ENCODE measurements around the gene EML3. TPM values are rescaled to one million over a fixed set of nuclear protein-coding genes. Genes with fewer than 3 reads are reported as not detected.

Gene EML3
- total RNA-seq, 1 donor from 2014 or later, result 80.9 TPM

DNA sequence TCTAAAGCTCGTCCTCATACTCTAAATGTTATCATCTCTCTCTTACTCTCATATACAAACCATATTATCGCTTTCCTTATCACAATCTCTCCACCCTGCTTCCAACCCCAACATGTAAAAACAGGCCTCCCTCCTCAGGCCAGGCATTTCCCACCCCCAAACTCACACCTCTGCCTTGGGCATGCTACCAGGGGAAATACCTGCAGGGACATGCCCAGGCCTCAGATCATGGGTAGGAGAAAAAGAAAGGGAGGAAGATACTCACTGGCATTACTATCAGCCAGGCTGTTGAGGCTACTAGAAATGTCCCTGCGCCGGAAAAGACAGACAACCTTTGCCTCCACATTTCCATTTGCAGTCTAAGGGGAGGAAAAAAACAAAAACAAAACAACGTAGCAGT, 12.7 kb downstream of the EML3 start:
- no peaks in the 10 kb centered on the region for H3K9me3 Mint-ChIP-seq (ENCODE audit: unreplicated experiment)
- H3K27ac Mint-ChIP-seq (ENCODE audit: unreplicated experiment), result peak overlapping the region; percentile 96
- H3K36me3 Mint-ChIP-seq (ENCODE audit: unreplicated experiment), result peaks cover 40% of the 10 kb centered on the region
- no peak for DNase-seq (ENCODE audit: extremely low spot score, unreplicated experiment)
- no peaks in the 10 kb centered on the region for H3K27me3 Mint-ChIP-seq (ENCODE audit: unreplicated experiment)
- peak overlapping the region; percentile 84 for H3K4me3 Mint-ChIP-seq (ENCODE audit: unreplicated experiment)
- H3K4me1 Mint-ChIP-seq (ENCODE audit: unreplicated experiment), result peaks cover 32% of the 10 kb centered on the region
- TF ChIP-seq, protein P1, sequence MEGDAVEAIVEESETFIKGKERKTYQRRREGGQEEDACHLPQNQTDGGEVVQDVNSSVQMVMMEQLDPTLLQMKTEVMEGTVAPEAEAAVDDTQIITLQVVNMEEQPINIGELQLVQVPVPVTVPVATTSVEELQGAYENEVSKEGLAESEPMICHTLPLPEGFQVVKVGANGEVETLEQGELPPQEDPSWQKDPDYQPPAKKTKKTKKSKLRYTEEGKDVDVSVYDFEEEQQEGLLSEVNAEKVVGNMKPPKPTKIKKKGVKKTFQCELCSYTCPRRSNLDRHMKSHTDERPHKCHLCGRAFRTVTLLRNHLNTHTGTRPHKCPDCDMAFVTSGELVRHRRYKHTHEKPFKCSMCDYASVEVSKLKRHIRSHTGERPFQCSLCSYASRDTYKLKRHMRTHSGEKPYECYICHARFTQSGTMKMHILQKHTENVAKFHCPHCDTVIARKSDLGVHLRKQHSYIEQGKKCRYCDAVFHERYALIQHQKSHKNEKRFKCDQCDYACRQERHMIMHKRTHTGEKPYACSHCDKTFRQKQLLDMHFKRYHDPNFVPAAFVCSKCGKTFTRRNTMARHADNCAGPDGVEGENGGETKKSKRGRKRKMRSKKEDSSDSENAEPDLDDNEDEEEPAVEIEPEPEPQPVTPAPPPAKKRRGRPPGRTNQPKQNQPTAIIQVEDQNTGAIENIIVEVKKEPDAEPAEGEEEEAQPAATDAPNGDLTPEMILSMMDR (IDR thresholded peaks at IDR 0.05), result no peak

DNA sequence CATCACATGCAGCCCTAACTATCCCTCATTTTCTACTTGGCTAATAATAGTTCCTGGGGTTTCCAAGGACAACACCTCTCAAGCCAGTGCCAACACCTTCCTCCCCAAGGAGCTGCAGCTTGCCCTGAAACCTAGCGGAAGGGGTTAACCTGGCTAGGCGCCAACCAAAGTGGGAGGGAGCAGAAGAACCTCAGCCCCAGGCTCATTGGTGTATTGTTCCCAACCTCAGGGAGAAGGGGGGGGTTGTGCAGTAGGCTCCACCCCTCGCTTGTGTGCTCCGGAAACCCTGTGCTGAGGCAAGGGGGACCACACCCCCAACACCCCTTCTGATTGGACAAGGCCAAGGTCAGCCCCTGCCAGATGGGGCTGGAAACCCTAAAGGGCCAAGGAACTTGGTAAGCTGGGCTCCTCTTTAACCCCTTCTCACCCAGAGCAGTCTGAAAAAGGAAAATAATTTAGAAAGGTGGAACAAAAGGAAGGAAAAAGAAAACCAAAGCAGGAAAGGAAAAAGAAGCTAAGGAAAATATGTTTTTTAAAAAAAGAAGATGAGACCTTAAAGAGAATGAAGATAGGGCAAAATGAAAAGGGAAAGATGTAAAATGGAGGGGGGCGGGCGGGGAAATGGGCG, 13.4 kb downstream of the EML3 start:
- TF ChIP-seq, protein P1 (IDR thresholded peaks at IDR 0.05), result no peak
- Mint-ChIP-seq H3K27ac (ENCODE audit: unreplicated experiment) (peak overlapping the region; percentile 96), H3K27me3 (ENCODE audit: unreplicated experiment) (no peaks in the 10 kb centered on the region), H3K9me3 (ENCODE audit: unreplicated experiment) (no peaks in the 10 kb centered on the region), H3K4me3 (ENCODE audit: unreplicated experiment) (peak overlapping the region; percentile 84), H3K36me3 (ENCODE audit: unreplicated experiment) (peaks cover 45% of the 10 kb centered on the region), H3K4me1 (ENCODE audit: unreplicated experiment) (peaks cover 32% of the 10 kb centered on the region)
- DNase-seq (ENCODE audit: extremely low spot score, unreplicated experiment), result peak; percentile 93

DNA sequence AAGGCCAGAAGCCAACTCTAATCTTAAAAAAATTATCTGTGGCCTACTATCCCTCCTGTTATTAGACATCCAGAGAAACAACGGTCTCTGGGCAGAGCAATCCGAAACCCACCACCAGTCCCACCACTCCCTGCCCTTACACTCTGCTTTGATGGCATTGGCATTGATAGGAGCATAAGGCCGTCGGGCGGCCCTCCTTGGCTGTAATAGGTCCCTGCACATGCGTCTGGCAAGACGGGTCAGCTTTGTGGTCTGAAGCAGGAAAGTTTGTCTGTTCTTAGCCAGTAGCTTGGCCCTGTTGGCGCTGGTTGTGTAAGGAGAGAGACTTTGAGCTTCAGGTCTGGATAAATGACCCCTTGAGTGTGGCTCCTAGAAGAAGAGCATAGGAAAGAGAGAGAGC, 17.5 kb downstream of the EML3 start:
- H3K4me1 Mint-ChIP-seq (ENCODE audit: unreplicated experiment), result peaks cover 43% of the 10 kb centered on the region
- no peaks in the 10 kb centered on the region for H3K9me3 Mint-ChIP-seq (ENCODE audit: unreplicated experiment)
- H3K36me3 Mint-ChIP-seq (ENCODE audit: unreplicated experiment), result peaks cover 49% of the 10 kb centered on the region
- TF ChIP-seq, protein P1 (IDR thresholded peaks at IDR 0.05), result no peak
- no peak overlapping the region for H3K4me3 Mint-ChIP-seq (ENCODE audit: unreplicated experiment)
- no peak overlapping the region for H3K27ac Mint-ChIP-seq (ENCODE audit: unreplicated experiment)
- no peak for DNase-seq (ENCODE audit: extremely low spot score, unreplicated experiment)
- no peaks in the 10 kb centered on the region for H3K27me3 Mint-ChIP-seq (ENCODE audit: unreplicated experiment)

DNA sequence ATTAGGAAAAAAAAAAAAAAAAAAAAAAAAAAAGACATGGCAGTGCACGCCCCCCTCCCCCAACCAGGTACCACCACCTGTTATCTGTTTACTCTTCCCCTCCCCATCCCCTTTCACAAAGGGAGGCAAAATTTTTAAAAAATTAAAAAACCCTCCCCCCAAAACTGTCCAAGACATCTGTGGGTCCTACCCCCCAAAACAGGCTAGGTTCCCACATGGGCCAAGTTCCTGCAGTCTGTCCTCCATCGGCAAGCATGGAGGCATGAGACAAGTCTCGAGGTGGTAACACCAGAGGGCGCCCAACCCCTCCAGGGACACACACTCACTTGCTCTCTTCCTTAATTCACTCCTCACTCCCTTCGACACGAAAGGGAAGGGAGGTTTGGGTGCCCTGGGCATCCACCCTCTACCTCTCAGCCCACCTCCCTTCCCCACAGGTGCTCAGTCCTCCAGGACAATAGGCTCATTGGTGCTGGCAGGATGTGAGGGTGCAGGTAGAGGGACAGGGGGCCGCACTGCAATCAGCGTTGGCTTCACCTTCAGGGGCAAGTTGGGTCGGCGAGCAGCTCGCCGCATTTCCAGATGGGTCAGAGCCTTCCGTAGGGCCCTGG, 19.0 kb downstream of the EML3 start:
- TF ChIP-seq, protein P1 (IDR thresholded peaks at IDR 0.05), result peak; percentile 58
- H3K27me3 Mint-ChIP-seq (ENCODE audit: unreplicated experiment), result no peaks in the 10 kb centered on the region
- peaks cover 35% of the 10 kb centered on the region for H3K36me3 Mint-ChIP-seq (ENCODE audit: unreplicated experiment)
- H3K27ac Mint-ChIP-seq (ENCODE audit: unreplicated experiment), result peak overlapping the region; percentile 96
- DNase-seq (ENCODE audit: extremely low spot score, unreplicated experiment), result no peak
- H3K9me3 Mint-ChIP-seq (ENCODE audit: unreplicated experiment), result no peaks in the 10 kb centered on the region
- H3K4me1 Mint-ChIP-seq (ENCODE audit: unreplicated experiment), result peaks cover 33% of the 10 kb centered on the region
- H3K4me3 Mint-ChIP-seq (ENCODE audit: unreplicated experiment), result peak overlapping the region; percentile 57

DNA sequence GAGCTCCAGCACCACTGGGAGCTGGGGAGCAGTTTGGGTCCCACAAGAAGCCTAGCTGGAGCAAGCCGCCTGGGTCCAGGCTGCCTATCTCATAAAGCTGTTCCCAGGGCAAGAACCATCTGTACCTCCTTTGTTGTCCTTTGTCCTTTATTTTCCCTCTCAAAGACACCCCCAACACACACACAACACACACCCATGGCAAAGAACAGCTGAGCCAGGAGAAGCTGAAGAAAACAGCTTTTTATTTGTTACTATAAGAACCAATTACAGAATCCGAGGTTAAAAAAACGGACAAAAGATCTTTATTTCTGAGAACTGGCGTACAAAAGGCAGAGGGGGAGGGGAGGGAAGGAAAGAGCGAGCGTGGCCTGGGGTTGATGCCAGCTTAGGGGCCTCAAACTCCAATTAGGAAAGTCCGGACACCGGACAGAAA, 19.6 kb downstream of the EML3 start:
- H3K36me3 Mint-ChIP-seq (ENCODE audit: unreplicated experiment), result peaks cover 31% of the 10 kb centered on the region
- H3K27me3 Mint-ChIP-seq (ENCODE audit: unreplicated experiment), result no peaks in the 10 kb centered on the region
- H3K4me1 Mint-ChIP-seq (ENCODE audit: unreplicated experiment), result peaks cover 33% of the 10 kb centered on the region
- no peaks in the 10 kb centered on the region for H3K9me3 Mint-ChIP-seq (ENCODE audit: unreplicated experiment)
- TF ChIP-seq, protein P1 (IDR thresholded peaks at IDR 0.05), result no peak
- H3K4me3 Mint-ChIP-seq (ENCODE audit: unreplicated experiment), result no peak overlapping the region
- no peak for DNase-seq (ENCODE audit: extremely low spot score, unreplicated experiment)
- H3K27ac Mint-ChIP-seq (ENCODE audit: unreplicated experiment), result peak overlapping the region; percentile 96
